Measurements from ENCODE around the gene SULT1A4.
"Not testable (repeated sequence)": the region's sequence is repeated elsewhere in the genome, so short reads cannot be mapped to it uniquely, and the experiment has no call there.

SULT1A4 gene

GRCh38 chr16:29459706-29460646 lies at the start of gene SULT1A4:
Gene SULT1A4, plus strand, starts transcription at chr16:29459913. Its CDS starts 1,473 bp downstream, at chr16:29461386.
- not testable (repeated sequence) for DNase-seq

GRCh38 chr16:29423587-29423986 lies 36.1 kb upstream of the SULT1A4 start:
- not testable (repeated sequence) for DNase-seq

GRCh38 chr16:29425390-29425789 lies 34.3 kb upstream of the SULT1A4 start:
- DNase-seq: not testable (repeated sequence)

- DNase-seq: not testable (repeated sequence)
Measured at GRCh38 chr16:29453754-29454153, 6.0 kb upstream of the SULT1A4 start.

GRCh38 chr16:29454269-29454668 lies 5.4 kb upstream of the SULT1A4 start, which contains the start of the genes BOLA2 and SLX1B:
Gene BOLA2, minus strand, starts transcription at chr16:29454351. Its CDS starts 98 bp downstream, at chr16:29454253.
Gene SLX1B, plus strand, starts transcription at chr16:29454533.
- DNase-seq: not testable (repeated sequence)

- DNase-seq: not testable (repeated sequence)
Measured at GRCh38 chr16:29454828-29455227, 4.9 kb upstream of the SULT1A4 start.

GRCh38 chr16:29457660-29458059 lies 2.1 kb upstream of the SULT1A4 start:
- DNase-seq: not testable (repeated sequence)

GRCh38 chr16:29460647-29461030 lies 926 bp downstream of the SULT1A4 start:
- DNase-seq: not testable (repeated sequence)

- not testable (repeated sequence) for DNase-seq
Measured at GRCh38 chr16:29465985-29466824, 6.5 kb downstream of the SULT1A4 start.

- DNase-seq: not testable (repeated sequence)
Measured at GRCh38 chr16:29466904-29467303, 7.2 kb downstream of the SULT1A4 start.

- DNase-seq: not testable (repeated sequence)
Measured at GRCh38 chr16:29467654-29468366, 8.1 kb downstream of the SULT1A4 start.

- not testable (repeated sequence) for DNase-seq
Measured at GRCh38 chr16:29469660-29470059, 9.9 kb downstream of the SULT1A4 start.

GRCh38 chr16:29472065-29472464 lies 12.4 kb downstream of the SULT1A4 start:
- DNase-seq: not testable (repeated sequence)

- not testable (repeated sequence) for DNase-seq
Measured at GRCh38 chr16:29482276-29482675, 22.6 kb downstream of the SULT1A4 start.

GRCh38 chr16:29506308-29506707 lies 46.6 kb downstream of the SULT1A4 start, which contains the start of gene NPIPB12:
Gene NPIPB12, minus strand, starts transcription at chr16:29506408.
- not testable (repeated sequence) for DNase-seq

Measured in cerebellar nuclear complex (tissue), 1 donor.